ENCODE measurements around the gene MLLT3. TPM values are rescaled to one million over a fixed set of nuclear protein-coding genes. Genes with fewer than 3 reads are reported as not detected.

The MLLT3 gene
- total and polyA plus RNA-seq, 2 of the 8 experiments (the other 6 are each of a cell fraction or from before 2014, with no cell fraction given) = 5.9 to 9.6 TPM

- TF ChIP-seq CTCF (IDR thresholded peaks at IDR 0.05; ENCODE audit: control extremely low read depth in 1 of 3, insufficient read depth in 1 of 3, low read depth in 1 of 3, low read length in 3 of 3) (no peak), POLR2A (IDR thresholded peaks at IDR 0.05; ENCODE audit: control extremely low read depth in 1 of 2, low read depth in 2 of 2, low read length in 2 of 2) (no peak)
- TF ChIP-seq, protein P1, sequence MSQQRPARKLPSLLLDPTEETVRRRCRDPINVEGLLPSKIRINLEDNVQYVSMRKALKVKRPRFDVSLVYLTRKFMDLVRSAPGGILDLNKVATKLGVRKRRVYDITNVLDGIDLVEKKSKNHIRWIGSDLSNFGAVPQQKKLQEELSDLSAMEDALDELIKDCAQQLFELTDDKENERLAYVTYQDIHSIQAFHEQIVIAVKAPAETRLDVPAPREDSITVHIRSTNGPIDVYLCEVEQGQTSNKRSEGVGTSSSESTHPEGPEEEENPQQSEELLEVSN (IDR thresholded peaks at IDR 0.05) = no peak
These were observed 116.0 kb downstream of the MLLT3 start (continued) for GRCh38 chr9:20506099-20506900.

Measured in H1 (cell line).